DND-41 (cell line): ENCODE measurements around the gene OPCML.

Source experiments
- EZH2 ChIP-seq: IDR thresholded peaks from 3 replicates; pipeline ENCODE4 v1.6.1; 2012; ENCODE audit warnings: borderline replicate concordance, low read depth, mild to moderate bottlenecking, moderate library complexity, low read length, inconsistent platforms; ENCODE audit not compliant: severe bottlenecking
- TF ChIP-seq, protein P1 (sequence below): IDR thresholded peaks from 2 replicates; pipeline ENCODE4 v1.5.1; 2012; ENCODE audit warnings: borderline replicate concordance, low read length, moderate library complexity, mild to moderate bottlenecking; ENCODE audit not compliant: poor library complexity, severe bottlenecking; ENCODE audit errors: extremely low read depth

- no peak for TF ChIP-seq EZH2
- TF ChIP-seq, protein P1, sequence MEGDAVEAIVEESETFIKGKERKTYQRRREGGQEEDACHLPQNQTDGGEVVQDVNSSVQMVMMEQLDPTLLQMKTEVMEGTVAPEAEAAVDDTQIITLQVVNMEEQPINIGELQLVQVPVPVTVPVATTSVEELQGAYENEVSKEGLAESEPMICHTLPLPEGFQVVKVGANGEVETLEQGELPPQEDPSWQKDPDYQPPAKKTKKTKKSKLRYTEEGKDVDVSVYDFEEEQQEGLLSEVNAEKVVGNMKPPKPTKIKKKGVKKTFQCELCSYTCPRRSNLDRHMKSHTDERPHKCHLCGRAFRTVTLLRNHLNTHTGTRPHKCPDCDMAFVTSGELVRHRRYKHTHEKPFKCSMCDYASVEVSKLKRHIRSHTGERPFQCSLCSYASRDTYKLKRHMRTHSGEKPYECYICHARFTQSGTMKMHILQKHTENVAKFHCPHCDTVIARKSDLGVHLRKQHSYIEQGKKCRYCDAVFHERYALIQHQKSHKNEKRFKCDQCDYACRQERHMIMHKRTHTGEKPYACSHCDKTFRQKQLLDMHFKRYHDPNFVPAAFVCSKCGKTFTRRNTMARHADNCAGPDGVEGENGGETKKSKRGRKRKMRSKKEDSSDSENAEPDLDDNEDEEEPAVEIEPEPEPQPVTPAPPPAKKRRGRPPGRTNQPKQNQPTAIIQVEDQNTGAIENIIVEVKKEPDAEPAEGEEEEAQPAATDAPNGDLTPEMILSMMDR, result no peak
Observed at GRCh38 chr11:133354069-133354468, 178.2 kb downstream of the OPCML start.
